ENCODE results near the gene FUZ.
"Not testable (repeated sequence)": the region's sequence is repeated elsewhere in the genome, so short reads cannot be mapped to it uniquely, and the experiment has no call there.

FUZ gene

DNA sequence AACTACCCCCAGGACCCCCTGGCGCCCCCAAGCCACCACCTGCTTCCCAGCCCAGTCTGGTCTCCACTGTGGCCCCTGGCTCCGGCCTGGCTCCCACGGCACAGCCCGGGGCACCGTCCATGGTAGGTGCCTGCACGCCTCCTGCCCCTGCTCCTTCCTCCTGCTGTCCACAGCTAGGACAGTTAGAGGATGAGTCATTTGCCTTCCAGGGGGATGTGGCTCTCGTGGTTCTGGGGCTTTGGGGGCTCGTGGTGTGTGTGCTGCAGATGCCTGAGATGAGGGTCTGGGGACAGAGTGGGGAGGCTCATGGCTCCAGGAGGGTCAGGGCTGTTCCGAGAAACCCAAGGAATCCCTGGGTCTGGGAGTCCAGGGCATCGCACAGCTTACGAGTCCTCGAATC, 17.7 kb upstream of the FUZ start:
- no peak for DNase-seq

GRCh38 chr19:49829721-49830120, 16.6 kb upstream of the FUZ start:
- DNase-seq = no peak

GRCh38 chr19:49829200-49829599, 16.1 kb upstream of the FUZ start:
- DNase-seq = no peak

GRCh38 chr19:49827034-49827433, 13.9 kb upstream of the FUZ start:
- no peak for DNase-seq

DNA sequence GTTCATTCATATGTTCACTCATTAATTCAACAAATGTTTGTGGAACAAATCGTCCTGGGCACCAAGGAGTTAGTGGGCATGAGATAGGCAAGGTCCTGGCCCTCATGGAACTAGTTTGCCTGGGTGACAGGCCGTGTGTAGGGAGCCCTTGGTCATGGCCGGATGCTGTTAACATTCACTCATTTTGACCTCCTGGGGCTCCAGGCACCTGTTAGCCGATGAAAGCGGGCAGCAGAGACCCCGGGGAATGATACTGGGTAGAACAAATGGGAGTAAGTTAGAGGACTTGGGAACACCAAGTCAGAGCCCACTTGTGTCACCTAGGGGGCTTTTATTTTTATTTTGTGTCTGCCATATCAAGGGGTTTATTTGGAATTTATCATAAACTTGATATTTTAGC, 11.6 kb upstream of the FUZ start:
- no peak for DNase-seq

GRCh38 chr19:49823472-49823871, 10.4 kb upstream of the FUZ start:
- no peak for DNase-seq

DNA sequence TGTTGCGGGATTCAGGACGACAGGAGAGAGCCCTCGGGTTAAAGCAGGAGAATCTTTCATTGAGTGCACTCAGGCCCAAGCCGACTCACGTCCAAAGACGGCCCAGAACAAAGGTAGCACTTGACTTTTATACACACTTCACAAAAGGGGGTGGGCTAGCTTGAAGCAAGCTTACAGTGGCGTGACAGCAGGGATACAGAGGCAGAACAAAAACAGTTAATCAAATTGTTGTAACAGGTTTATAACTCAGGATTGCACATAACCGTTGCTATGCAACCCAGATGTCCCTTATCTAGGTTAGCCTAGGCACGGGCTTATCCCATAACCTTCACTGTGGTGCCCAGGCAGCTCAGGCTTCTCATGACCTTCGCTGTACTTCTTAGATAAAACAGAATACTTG, 7.0 kb upstream of the FUZ start:
- no peak for DNase-seq

DNA sequence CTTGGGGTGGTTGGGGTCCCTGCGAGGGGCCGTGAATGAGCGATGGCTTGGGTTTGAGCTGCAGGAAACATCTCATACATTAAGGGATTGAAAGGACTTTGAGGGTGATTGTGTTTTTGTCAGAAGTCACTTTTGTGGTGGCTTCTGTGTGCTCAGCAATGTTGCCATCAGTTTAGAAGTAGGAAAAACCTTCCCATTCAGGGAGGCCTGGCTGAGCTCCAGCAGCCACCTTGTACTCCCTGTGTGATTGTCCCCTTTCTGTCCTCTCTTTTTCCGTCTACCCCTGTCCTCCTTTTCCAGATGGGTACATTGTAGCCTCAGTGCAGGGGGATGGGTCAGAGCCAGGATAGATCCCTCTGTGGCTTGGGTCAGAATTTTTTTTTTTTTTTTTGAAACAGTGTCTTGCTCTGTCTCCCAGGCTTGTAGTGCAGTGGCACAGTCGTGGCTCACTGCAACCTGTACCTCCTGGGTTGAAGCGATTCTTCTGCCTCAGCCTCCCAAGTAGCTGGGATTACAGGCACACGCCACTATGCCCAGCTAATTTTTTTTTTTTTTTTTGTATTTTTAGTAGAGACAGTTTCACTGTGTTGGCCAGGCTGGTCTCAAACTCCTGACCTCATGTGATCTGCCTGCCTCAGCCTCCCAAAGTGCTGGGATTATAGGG, 6.5 kb upstream of the FUZ start:
- DNase-seq = not testable (repeated sequence)

- DNase-seq = peak; percentile 4
These were observed 5.7 kb upstream of the FUZ start for GRCh38 chr19:49818649-49819370.

- DNase-seq = peak; percentile 70
These were observed 5.0 kb upstream of the FUZ start, which contains the start of gene MED25 for GRCh38 chr19:49817964-49818648. Gene MED25, plus strand, starts transcription at chr19:49818289. Its CDS starts 53 bp downstream, at chr19:49818342.

GRCh38 chr19:49816590-49816989, 3.5 kb upstream of the FUZ start:
- DNase-seq = no peak

DNA sequence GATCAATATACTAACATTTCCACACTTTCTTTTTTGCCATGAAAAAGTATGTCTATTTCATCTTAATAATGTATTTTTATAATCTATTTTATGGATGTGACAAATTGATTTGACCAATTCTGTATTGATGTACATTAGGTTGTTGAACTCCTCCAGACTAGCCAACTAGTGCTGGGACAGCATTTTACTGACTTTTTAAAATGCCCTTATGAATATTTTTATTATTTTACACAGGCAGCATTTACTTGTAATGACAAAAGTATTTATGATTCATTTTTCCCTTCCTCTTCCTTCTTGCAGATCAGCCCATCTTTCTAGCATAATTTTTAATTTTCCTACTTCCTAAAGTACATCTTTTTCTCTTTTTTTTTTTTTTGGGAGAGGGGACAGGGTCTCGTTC, 918 bp upstream of the FUZ start:
- DNase-seq = no peak

DNA sequence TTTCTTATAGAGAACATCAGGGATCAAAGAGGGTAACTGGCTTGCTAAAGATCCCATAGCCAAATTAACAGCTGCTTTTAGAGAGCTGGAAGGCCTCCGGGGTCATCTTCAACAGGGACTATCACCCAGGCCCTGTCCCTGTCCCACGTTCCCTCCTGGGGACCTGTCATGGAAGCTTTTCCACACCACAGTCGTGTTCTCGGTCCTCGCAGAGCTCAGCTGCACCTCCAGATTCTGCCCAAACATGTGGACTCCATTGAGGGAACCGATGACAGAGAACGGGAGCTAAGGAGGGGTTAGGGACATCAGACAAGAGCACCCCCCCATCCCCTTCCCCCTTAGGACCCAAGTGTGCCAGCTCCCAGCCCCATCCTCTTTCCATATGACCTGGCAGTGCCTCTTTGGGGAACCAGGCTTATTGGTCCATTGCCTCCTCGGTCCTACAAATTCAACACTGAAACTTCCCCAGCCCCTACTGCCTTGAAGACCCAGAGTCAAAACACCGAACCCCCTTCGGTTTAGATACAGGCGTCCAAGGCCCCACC, 568 bp downstream of the FUZ start:
- DNase-seq = no peak

DNA sequence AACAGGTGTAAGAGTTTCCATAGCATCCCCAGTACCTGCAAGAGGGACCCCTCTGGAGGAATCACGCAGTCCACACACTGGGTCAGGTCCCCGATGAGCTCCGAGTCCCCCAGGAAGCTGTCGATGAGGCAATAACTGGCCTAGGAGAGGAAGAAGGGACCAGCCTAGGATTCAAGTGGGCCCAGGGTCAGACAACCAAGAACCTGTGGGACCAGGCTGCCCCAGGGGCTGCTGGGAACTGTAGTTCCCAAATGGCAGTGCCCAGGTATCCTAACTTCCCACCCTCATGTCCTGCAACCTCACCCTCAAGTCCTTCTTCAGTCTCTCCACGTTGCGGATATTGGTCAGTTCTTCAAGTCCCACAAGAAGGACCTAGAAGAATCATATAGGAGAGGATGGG, 1.8 kb downstream of the FUZ start:
- no peak for DNase-seq

GRCh38 chr19:49809941-49810389, 3.1 kb downstream of the FUZ start:
- DNase-seq = no peak

GRCh38 chr19:49809160-49809940, 3.7 kb downstream of the FUZ start:
- DNase-seq = no peak

DNA sequence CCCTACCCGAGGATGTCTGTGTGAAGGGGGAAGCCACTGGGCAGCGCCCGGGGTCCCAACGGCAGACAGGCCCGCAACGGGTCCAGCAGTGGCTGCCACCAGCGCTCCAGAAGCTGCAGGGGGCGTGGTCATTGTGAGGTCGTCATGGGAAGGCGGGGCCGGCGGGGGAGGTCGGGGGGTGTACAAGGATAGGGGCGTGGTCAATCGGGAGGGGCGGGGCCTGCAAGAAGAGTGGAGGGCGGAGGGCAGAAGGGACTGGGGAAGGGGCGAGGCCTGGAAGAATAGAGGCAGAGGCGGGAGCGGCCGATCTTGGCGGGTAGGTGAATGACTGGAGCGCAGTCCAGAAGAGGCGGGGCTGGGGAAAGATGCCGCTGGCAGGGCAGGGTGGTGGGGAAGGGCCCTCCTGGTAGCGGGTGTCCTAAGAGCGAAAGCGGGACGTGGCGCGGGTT, 4.4 kb downstream of the FUZ start:
- no peak for DNase-seq

DNA sequence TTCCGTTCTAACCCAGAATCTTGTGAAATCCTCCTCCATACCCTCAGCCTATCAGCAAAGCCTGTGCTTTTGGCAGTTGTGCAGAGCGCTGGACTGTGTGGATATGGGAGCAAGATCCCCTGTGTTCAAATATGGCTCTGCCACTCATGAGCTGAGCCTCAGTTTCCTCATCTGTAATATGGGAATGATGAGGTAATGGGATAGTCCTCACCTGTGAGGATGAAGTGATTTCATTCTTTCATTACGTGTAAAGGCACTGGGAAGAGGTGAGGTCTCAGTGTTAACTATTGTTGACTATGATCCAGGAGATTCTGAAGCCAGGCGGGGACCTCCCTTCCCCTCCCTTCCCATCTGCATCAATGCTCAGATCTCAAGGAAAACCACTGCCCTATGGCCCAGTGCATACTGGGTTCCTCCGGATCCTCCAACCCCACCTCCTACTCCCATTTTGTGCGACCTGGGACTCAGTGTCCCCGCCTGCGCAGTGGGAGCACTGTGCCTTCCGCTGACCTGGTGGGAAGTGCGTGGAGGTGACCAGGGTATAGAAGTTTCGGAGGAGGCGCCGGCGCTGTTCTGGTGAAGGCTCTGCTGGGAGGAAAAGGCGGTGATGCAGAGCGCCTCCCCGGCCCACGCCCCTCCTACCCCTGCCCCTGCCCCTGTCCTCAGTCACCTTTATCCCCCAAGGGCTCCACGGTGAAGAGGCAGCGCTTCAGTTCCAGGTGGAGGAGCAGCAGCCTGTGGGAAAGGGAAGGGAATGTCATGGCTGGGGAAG, 5.0 kb downstream of the FUZ start:
- no peak for DNase-seq

- DNase-seq = no peak
These were observed 5.8 kb downstream of the FUZ start for GRCh38 chr19:49807058-49807903.

- no peak for DNase-seq
These were observed 6.5 kb downstream of the FUZ start for GRCh38 chr19:49806620-49806959.

All from NCI-H226 (cell line).